Parietal lobe (tissue), 1 donor: ENCODE measurements around the gene MREG. TPM values are rescaled to one million over a fixed set of nuclear protein-coding genes. Genes with fewer than 3 reads are reported as not detected.

Experiments used
- total RNA-seq: library from RNA; depleted of rRNA; stranded (reverse); fragments of >200 nt; gene quantifications from one replicate; pipeline ENCODE4 v1.2.3, GENCODE V29; 2014

MREG gene, protein sequence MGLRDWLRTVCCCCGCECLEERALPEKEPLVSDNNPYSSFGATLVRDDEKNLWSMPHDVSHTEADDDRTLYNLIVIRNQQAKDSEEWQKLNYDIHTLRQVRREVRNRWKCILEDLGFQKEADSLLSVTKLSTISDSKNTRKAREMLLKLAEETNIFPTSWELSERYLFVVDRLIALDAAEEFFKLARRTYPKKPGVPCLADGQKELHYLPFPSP
- 2.8 TPM for total RNA-seq

DNA sequence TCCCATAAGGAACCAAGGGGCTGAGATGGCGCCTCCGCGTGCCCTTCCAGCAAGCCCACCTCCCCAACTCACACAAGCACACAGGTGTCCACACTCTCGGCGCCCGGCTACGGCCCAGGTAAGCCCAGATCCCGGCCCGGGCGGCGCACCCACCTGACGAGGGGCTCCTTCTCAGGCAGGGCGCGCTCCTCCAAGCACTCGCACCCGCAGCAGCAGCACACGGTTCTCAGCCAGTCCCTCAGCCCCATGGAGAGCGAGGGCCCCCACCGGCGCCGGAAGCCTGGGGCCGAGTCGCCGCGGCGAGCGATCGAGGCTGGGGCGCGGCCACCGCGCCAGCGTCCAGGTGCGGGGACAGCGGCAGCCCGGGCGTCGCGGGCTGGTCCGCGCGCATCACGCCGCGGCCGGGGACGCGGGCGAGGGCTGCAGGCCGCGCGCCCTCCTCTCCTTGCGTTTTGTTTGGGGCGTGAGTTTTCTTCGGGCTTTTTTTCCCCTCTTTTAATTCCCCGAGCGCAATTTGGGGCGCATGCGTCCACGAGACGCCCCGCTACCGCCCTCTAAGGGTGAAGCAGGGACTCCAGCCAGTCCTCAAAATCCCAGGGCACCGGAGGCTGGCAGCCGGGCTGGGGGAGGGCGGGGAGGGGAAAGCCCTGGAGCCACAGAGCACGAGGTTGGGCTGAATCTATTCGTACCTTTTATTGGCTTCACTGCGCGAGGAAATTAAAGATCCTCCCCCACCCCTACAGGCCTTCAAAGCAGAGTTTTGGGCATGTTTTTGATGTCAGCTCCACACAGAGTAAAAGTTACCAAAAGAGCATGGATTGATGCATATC is at the start of gene MREG:
Gene MREG, minus strand, starts transcription at position 472 of the 830 bp plus-strand sequence. Its CDS starts 224 bp downstream, at position 248.

Other genes starting within 250 kb of the MREG start
- gene PECR, start 68.3 kb upstream of the MREG start, total RNA-seq: 44.1 TPM
- 19.1 TPM for gene TMEM169, start 68.4 kb upstream of the MREG start, total RNA-seq
- gene XRCC5, start 95.8 kb upstream of the MREG start, total RNA-seq: 401 TPM